Erythroblast (primary cell): ENCODE measurements around the gene FRG2C.
"Not testable (repeated sequence)": the region's sequence is repeated elsewhere in the genome, so short reads cannot be mapped to it uniquely, and the experiment has no call there.

Experiments used
- GATA1 ChIP-seq: IDR thresholded peaks from 2 replicates; pipeline ENCODE4 v1.6.1; 2011; ENCODE audit warnings: low read depth, mild to moderate bottlenecking, control low read depth, low read length, moderate library complexity
- POLR2A ChIP-seq: IDR thresholded peaks from 2 replicates; pipeline ENCODE4 v1.6.1; 2011; ENCODE audit warnings: mild to moderate bottlenecking, low read length

DNA sequence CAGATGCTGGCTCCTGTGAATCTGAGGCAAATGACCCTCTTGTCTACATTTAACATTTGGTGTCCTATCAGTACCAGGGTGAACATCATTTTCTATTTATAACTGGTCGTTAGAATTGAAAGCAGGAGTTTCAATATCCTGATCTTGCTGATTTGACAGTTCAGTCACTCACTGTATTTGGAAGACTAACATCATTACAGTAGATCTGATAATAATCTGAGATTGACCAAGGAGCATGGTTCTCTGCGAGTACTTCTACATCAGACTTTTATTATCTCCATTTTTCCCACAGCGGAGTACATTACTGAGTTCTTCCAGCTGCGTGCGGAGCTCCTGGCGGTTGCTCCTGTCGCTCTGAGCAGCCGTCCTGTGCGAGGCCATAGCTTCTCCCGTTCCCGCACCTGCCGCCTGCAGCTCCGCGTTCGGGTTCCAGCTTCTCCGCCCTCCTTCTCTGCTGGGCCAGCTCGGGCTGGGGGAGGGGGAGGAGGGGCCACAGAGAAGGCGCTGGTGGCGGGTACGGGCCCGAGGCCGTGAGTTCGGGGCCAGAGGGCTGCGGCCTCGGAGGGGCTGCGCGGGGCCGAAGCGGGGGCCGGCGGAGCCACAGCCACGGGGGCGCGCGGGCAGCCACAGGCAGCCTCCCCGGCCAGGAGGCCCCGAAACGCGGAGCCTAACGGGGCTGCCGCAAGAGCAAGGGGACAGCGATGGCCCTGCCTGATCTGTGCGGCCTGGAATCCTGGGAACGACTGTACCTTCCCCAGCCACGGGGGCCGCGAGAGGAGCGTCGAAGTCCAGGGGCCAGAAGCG is 8.8 kb upstream of the FRG2C start:
- not testable (repeated sequence) for TF ChIP-seq POLR2A, GATA1
